Smooth muscle cell (in vitro differentiated cells): ENCODE results near the gene CCL28. TPM values are rescaled to one million over a fixed set of nuclear protein-coding genes. Genes with fewer than 3 reads are reported as not detected.
"Not testable (repeated sequence)": the region's sequence is repeated elsewhere in the genome, so short reads cannot be mapped to it uniquely, and the experiment has no call there.

Experiments used
- DNase-seq: peaks from one replicate; lab custom pipeline; 2025; ENCODE audit not compliant: unreplicated experiment; lab: John Stamatoyannopoulos, UW
- H2AFZ ChIP-seq: fragments of 200-600 bp; sonication (generic); 2 replicates; pipeline ENCODE4 v1.6.0; 2016; ENCODE audit warnings: antibody characterized with exemption, low read depth, mild to moderate bottlenecking
- H3F3A ChIP-seq: fragments of 200-600 bp; sonication (generic); 2 replicates; pipeline ENCODE4 v1.6.0; 2017; ENCODE audit warnings: antibody characterized with exemption, low read depth
- H3K27ac ChIP-seq: fragments of 200-600 bp; sonication (generic); 2 replicates; pipeline ENCODE4 v1.5.1; 2016; ENCODE audit warnings: low read depth, mild to moderate bottlenecking
- H3K27me3 ChIP-seq: fragments of 200-600 bp; sonication (generic); 2 replicates; pipeline ENCODE4 v1.6.1; 2016; ENCODE audit warnings: low read depth, mild to moderate bottlenecking
- H3K36me3 ChIP-seq: fragments of 200-600 bp; sonication (generic); 2 replicates; pipeline ENCODE4 v1.5.1; 2016; ENCODE audit warnings: low read depth
- H3K4me1 ChIP-seq: fragments of 200-600 bp; sonication (generic); 2 replicates; pipeline ENCODE4 v1.5.1; 2016; ENCODE audit warnings: low read depth
- H3K4me2 ChIP-seq: fragments of 200-600 bp; sonication (generic); 2 replicates; pipeline ENCODE4 v1.6.0; 2016; ENCODE audit warnings: mild to moderate bottlenecking
- H3K4me3 ChIP-seq: fragments of 200-600 bp; sonication (generic); 2 replicates; pipeline ENCODE4 v1.5.1; 2016; ENCODE audit warnings: mild to moderate bottlenecking
- H3K79me2 ChIP-seq: fragments of 200-600 bp; sonication (generic); 2 replicates; pipeline ENCODE4 v1.6.0; 2016; ENCODE audit warnings: low read depth, mild to moderate bottlenecking
- H3K9ac ChIP-seq: fragments of 200-600 bp; sonication (generic); 2 replicates; pipeline ENCODE4 v1.6.0; 2016; ENCODE audit warnings: low read depth
- H3K9me3 ChIP-seq: fragments of 200-600 bp; sonication (generic); replicated peaks from 2 replicates; pipeline ENCODE4 v1.5.1; 2016; ENCODE audit warnings: low read depth
- H4K20me1 ChIP-seq: fragments of 200-600 bp; sonication (generic); 2 replicates; pipeline ENCODE4 v1.6.0; 2016; ENCODE audit warnings: low read depth
- WGBS: methylation state at CpG from one replicate; pipeline ENCODE4 v1.1.7; 2016; ENCODE audit warnings: low lambda C conversion rate; 5-methylcytosine and 5-hydroxymethylcytosine counted together
- polyA plus RNA-seq: library from polyadenylated mRNA; unstranded; fragments of >200 nt; fragmentation: Nextera tagmentation; extraction: Ambion mirVana; gene quantifications from 2 replicates; pipeline ENCODE4 v1.2.1, GENCODE V29; 2016
- total RNA-seq: library from RNA; depleted of rRNA; stranded (reverse); fragments of >200 nt; gene quantifications from 2 replicates; pipeline ENCODE4 v1.2.3, GENCODE V29; 2014
- TF ChIP-seq, protein P1 (sequence below): fragments of 200-600 bp; sonication (generic); IDR thresholded peaks from 2 replicates; pipeline ENCODE4 v1.5.1; 2017; ENCODE audit warnings: borderline replicate concordance, mild to moderate bottlenecking, antibody characterized with exemption; ENCODE audit not compliant: insufficient read depth, poor library complexity, severe bottlenecking

The CCL28 gene, protein sequence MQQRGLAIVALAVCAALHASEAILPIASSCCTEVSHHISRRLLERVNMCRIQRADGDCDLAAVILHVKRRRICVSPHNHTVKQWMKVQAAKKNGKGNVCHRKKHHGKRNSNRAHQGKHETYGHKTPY
- total RNA-seq = 0.22 and 0.27 TPM in 2 replicates
- polyA plus RNA-seq = 0.19 TPM in 1 of 2 replicates, not detected in the other

DNA sequence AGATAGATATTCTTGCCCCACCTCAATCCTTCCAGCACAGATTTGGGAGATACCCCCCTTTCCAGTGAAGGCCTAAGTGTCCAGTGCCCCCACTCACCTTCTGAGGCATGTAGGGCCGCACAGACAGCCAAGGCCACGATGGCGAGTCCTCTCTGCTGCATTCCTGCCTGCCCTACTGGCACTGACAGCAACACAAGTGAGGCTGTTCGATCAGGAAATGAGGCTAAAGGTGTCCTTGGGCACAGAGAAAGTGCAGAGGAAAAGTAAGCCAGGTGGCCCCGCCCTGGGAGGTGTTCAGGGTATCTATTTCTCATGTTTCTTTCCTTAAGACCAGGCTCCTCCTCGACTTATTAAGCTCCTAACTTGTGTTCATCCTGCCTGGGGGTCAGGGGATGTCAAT is at the start of gene CCL28:
TSS of gene CCL28 (minus strand) at position 236 of the 400 bp plus-strand sequence. CDS start at position 161, 75 bp downstream.
- H3K79me2 ChIP-seq = no peaks in the 10 kb centered on the region
- TF ChIP-seq, protein P1, sequence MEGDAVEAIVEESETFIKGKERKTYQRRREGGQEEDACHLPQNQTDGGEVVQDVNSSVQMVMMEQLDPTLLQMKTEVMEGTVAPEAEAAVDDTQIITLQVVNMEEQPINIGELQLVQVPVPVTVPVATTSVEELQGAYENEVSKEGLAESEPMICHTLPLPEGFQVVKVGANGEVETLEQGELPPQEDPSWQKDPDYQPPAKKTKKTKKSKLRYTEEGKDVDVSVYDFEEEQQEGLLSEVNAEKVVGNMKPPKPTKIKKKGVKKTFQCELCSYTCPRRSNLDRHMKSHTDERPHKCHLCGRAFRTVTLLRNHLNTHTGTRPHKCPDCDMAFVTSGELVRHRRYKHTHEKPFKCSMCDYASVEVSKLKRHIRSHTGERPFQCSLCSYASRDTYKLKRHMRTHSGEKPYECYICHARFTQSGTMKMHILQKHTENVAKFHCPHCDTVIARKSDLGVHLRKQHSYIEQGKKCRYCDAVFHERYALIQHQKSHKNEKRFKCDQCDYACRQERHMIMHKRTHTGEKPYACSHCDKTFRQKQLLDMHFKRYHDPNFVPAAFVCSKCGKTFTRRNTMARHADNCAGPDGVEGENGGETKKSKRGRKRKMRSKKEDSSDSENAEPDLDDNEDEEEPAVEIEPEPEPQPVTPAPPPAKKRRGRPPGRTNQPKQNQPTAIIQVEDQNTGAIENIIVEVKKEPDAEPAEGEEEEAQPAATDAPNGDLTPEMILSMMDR = no peak
- 88% methylated on average over 6 of the region's 6 CpGs for WGBS

DNA sequence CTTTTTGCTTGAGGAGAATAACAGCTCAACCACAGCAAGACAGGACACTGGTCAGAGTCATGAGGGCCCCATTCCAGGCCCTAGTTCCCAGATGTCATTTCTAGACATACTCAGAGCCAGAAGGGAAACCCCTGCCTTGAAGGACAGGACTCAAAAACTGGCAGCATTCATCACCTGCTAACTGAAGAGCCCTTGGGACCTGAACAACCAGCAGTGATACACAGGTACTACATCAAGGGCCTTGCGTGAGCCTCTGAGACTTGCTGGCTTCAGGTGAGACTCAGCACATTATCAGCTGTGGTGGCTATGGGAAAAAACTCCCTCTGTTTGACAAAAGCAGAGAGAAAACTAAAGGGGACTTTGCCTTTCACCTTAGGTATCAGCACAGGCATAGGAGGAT is 48.9 kb upstream of the CCL28 start:
- no peaks in the 10 kb centered on the region for H4K20me1 ChIP-seq
- H3K4me1 ChIP-seq = no peaks in the 10 kb centered on the region
- H3K9ac ChIP-seq = no peak overlapping the region
- peaks cover 2% of the 10 kb centered on the region for H3K9me3 ChIP-seq
- no peaks in the 10 kb centered on the region for H3F3A ChIP-seq
- no peak overlapping the region for H3K27ac ChIP-seq
- DNase-seq = no peak
- H3K4me3 ChIP-seq = no peak overlapping the region
- TF ChIP-seq, protein P1 = no peak
- no peak overlapping the region for H2AFZ ChIP-seq
- peaks cover 2% of the 10 kb centered on the region for H3K36me3 ChIP-seq
- no peak overlapping the region for H3K4me2 ChIP-seq
- H3K27me3 ChIP-seq = no peaks in the 10 kb centered on the region
- no peaks in the 10 kb centered on the region for H3K79me2 ChIP-seq
- 96% methylated on average over 1 of the region's 1 CpG for WGBS

More for the DNA sequence above, at the start of gene CCL28:
- no peak for DNase-seq
- no peak within 1 kb of the TSS for H3K4me3 ChIP-seq
- H3K36me3 ChIP-seq = no peaks in the 10 kb centered on the region
- H3K9me3 ChIP-seq = no peaks in the 10 kb centered on the region
- H3K4me1 ChIP-seq = no peaks in the 10 kb centered on the region
- H3K9ac ChIP-seq = no peak within 1 kb of the TSS
- no peaks in the 10 kb centered on the region for H4K20me1 ChIP-seq
- H3K27ac ChIP-seq = no peak within 1 kb of the TSS
- no peaks in the 10 kb centered on the region for H3K27me3 ChIP-seq
- H3F3A ChIP-seq = no peaks in the 10 kb centered on the region
- no peak within 1 kb of the TSS for H2AFZ ChIP-seq
- no peak within 1 kb of the TSS for H3K4me2 ChIP-seq

DNA sequence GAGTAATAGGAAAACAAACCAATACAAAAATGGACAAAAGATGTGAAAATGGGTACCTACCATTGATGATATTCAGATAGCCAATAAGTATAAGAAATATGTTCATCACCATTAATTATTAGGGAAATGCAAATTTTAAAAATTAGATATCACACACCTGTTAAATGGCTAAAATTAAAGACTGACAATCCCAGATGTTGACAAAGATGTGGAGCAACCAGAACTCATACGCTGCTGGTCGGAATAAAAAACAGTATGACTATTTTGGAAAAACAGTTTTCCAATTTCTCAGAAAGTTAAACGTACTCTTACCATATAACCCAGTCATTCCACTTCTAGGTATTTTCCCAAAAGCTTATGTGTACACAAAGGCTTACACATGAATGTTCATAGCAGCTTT is 44.4 kb upstream of the CCL28 start:
- Histone ChIP-seq H3K9me3 (peaks cover 2% of the 10 kb centered on the region), H3F3A (no peaks in the 10 kb centered on the region), H3K4me3 (no peak overlapping the region), H3K36me3 (no peaks in the 10 kb centered on the region), H3K79me2 (no peaks in the 10 kb centered on the region), H3K27ac (no peak overlapping the region), H3K9ac (no peak overlapping the region), H2AFZ (no peak overlapping the region), H3K27me3 (no peaks in the 10 kb centered on the region), H3K4me1 (no peaks in the 10 kb centered on the region), H3K4me2 (no peak overlapping the region), H4K20me1 (no peaks in the 10 kb centered on the region)
- no peak for DNase-seq
- WGBS = 98% methylated on average over 3 of the region's 3 CpGs
- TF ChIP-seq, protein P1 = no peak

DNA sequence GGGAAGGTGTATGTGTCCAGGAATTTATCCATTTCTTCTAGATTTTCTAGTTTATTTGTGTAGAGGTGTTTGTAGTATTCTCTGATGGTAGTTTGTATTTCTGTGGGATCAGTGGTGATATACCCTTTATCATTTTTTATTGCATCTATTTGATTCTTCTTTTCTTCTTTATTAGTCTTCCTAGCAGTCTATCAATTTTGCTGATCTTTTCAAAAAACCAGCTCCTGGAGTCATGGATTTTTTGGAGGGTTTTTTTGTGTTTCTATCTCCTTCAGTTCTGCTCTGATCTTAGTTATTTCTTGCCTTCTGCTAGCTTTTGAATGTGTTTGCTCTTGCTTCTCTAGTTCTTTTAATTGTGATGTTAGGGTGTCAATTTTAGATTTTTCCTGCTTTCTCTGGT is 29.4 kb upstream of the CCL28 start:
- H3K4me2 ChIP-seq, H3K9me3 ChIP-seq, H3F3A ChIP-seq, H3K79me2 ChIP-seq, DNase-seq, H4K20me1 ChIP-seq, H2AFZ ChIP-seq, H3K27ac ChIP-seq, H3K27me3 ChIP-seq, H3K4me1 ChIP-seq, H3K9ac ChIP-seq, H3K4me3 ChIP-seq, H3K36me3 ChIP-seq: not testable (repeated sequence)
